ENCODE data around the gene WDR5.

WDR5 gene

GRCh38 chr9:134126373-134126772 is 9.5 kb upstream of the WDR5 start:
- ATAC-seq (replicated peaks) (no peak), DNase-seq (no peak)
- Mint-ChIP-seq H3K9me3 (no peaks in the 10 kb centered on the region), H3K4me1 (peaks cover 17 to 29% of the 10 kb centered on the region in 2 donors), H3K4me3 (no peak overlapping the region), H3K27me3 (peaks cover 0 to 10% of the 10 kb centered on the region in 2 donors), H3K36me3 (no peaks in the 10 kb centered on the region), H3K27ac (no peak overlapping the region)

DNA sequence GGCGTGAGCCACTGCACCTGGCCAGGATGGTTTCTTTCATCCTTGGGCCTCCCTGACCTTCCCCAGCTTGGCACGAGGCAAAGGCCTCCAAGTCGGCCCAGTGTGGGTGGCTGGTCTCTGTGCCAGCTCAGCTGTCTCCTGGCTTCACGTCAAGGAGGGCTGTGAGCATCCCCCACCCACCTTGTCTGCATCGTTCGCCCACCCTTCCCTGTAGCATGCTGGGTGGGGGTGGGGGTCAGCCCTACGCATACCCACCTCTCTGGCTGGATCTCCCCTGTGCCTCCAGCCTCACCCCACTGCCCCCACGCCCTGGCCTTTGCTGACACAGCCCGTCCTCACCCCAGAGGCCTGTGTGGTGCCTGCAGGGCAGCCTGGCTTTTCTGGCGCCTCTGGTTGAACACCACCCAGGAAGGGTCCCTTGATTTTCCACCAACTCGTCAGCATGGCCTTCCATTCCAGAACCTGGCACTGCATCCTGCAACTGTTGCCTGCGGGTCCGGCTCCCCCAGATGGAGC is 8.8 kb upstream of the WDR5 start:
- H3K27ac Mint-ChIP-seq, result no peak overlapping the region
- H3K36me3 Mint-ChIP-seq, result no peaks in the 10 kb centered on the region
- no peak overlapping the region for H3K4me3 Mint-ChIP-seq
- peaks cover 0 to 10% of the 10 kb centered on the region in 2 donors for H3K27me3 Mint-ChIP-seq
- H3K4me1 Mint-ChIP-seq, result peaks cover 17 to 29% of the 10 kb centered on the region in 2 donors
- DNase-seq, result no peak
- ATAC-seq (replicated peaks), result peak in 1 of 2 donors; percentile 31
- H3K9me3 Mint-ChIP-seq, result no peaks in the 10 kb centered on the region

DNA sequence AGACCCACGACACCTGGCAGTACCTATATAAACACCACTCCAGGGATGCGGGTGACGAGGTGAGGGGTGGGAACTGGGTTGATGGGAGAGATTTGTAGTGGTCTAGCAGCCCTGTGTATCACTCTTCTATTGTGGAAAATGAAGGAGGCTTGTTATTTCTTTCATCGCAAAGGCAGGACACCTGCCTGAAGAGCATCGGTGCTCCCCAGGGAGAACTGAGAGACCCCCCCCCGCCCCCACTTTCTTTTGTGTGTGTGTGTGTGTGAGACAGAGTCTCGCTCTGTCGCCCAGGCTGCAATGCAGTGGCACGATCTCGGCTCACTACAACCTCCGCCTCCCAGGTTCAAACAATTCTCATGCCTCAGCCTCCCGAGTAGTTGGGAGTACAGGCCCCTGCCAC is 8.3 kb upstream of the WDR5 start:
- peaks cover 17 to 30% of the 10 kb centered on the region in 2 donors for H3K4me1 Mint-ChIP-seq
- peaks cover 0 to 9% of the 10 kb centered on the region in 2 donors for H3K27me3 Mint-ChIP-seq
- H3K27ac Mint-ChIP-seq, result no peak overlapping the region
- H3K36me3 Mint-ChIP-seq, result no peaks in the 10 kb centered on the region
- H3K9me3 Mint-ChIP-seq, result no peaks in the 10 kb centered on the region
- peak; percentile 27 to 55 for ATAC-seq (replicated peaks)
- no peak overlapping the region for H3K4me3 Mint-ChIP-seq
- no peak for DNase-seq

GRCh38 chr9:134128727-134129679 is 6.9 kb upstream of the WDR5 start:
- H3K4me1 Mint-ChIP-seq, result peaks cover 16 to 31% of the 10 kb centered on the region in 2 donors
- no peak overlapping the region for H3K27ac Mint-ChIP-seq
- ATAC-seq (replicated peaks), result peak; percentile 16 to 43
- no peak overlapping the region for H3K4me3 Mint-ChIP-seq
- no peaks in the 10 kb centered on the region for H3K9me3 Mint-ChIP-seq
- H3K27me3 Mint-ChIP-seq, result peaks cover 0 to 5% of the 10 kb centered on the region in 2 donors
- no peaks in the 10 kb centered on the region for H3K36me3 Mint-ChIP-seq
- no peak for DNase-seq

DNA sequence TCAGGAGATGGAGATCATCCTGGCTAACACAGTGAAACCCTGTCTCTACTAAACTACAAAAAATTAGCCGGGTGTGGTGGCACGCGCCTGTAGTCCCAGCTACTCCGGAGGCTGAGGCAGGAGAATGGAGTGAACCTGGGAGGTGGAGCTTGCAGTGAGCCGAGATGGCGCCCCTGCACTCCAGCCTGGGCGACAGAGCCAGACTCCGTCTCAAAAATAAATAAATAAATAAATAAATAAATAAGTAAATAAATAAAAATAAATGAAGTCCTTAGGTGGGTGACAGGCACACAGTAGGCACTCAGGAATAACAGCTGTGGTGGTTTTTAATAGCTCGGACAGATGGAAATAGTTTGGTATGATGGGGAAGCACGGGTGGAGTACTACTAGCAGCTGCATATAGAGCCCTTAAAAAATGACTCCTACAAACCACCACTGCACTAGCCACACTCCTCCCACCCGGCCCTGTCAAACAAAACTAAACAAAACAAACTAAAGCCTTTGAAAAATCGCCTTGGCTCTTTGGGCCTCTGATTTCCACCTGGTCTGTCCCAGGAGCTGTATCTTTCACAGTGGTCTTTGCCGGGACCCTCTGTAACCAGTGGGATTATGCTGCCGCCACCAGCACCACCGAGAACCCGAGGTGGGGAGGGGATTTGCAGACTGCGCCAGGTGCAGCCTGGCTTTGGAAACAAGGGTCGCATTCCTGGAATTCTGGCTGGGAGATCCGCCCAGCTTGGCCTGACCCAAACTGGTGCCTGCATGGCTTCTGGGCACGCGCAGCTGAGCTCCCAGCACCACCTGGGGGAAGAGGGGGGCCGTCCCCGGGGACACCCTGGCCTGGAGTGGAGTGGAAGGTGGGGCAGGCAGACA is 5.1 kb upstream of the WDR5 start:
- Mint-ChIP-seq H3K27ac (no peak overlapping the region), H3K4me3 (no peak overlapping the region), H3K27me3 (peaks cover 0 to 5% of the 10 kb centered on the region in 2 donors), H3K4me1 (peaks cover 24 to 42% of the 10 kb centered on the region in 2 donors), H3K9me3 (no peaks in the 10 kb centered on the region), H3K36me3 (no peaks in the 10 kb centered on the region)
- ATAC-seq (replicated peaks) (no peak), DNase-seq (no peak)

DNA sequence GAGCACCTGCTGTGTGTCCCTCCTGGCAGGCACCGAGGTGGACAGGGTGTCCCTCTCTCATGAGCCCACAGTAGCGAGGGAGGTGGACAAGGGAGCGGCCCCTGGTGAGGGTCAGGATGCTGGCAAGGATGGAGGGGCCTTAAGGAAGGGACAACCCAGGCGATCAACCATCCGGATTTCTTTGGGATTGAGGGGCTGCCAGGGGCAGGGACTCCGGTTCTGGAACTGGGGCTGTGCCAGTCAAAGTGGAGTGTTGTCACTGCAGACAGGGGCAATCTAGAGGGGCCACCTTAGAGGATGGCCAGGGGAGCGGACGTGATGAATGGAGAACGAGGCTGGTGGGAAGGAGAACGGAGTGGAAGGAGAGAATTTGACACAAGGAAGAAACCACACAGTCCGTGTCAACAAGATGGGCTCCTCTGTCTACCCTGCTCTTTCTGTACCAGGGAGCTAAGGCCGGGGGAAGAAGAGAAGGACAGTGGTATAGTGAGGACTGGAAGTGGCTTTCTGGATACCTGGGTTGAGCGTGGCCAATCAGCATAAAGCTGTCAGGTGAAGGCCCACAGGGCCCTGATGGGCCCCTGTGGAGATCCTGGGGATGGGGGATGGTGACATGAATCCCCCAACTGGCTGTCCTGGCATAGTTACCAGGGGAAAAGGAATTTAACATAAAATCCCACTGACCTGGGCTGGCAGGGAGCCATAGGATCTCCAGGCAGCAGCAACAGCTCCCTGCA is 4.2 kb upstream of the WDR5 start:
- Mint-ChIP-seq H3K36me3 (peaks cover 0 to 3% of the 10 kb centered on the region in 2 donors), H3K27me3 (peaks cover 0 to 5% of the 10 kb centered on the region in 2 donors), H3K27ac (no peak overlapping the region), H3K4me1 (peaks cover 24 to 44% of the 10 kb centered on the region in 2 donors), H3K9me3 (no peaks in the 10 kb centered on the region), H3K4me3 (no peak overlapping the region)
- DNase-seq (no peak), ATAC-seq (replicated peaks) (no peak)

- ATAC-seq (replicated peaks) (no peak), DNase-seq (no peak)
- H3K9me3 Mint-ChIP-seq, result no peaks in the 10 kb centered on the region
- H3K36me3 Mint-ChIP-seq, result peaks cover 0 to 6% of the 10 kb centered on the region in 2 donors
- peaks cover 23 to 47% of the 10 kb centered on the region in 2 donors for H3K4me1 Mint-ChIP-seq
- peaks cover 0 to 5% of the 10 kb centered on the region in 2 donors for H3K27me3 Mint-ChIP-seq
- no peak overlapping the region for H3K4me3 Mint-ChIP-seq
- H3K27ac Mint-ChIP-seq, result peak overlapping the region; percentile 3
These were observed 3.5 kb upstream of the WDR5 start for GRCh38 chr9:134132208-134132870.

DNA sequence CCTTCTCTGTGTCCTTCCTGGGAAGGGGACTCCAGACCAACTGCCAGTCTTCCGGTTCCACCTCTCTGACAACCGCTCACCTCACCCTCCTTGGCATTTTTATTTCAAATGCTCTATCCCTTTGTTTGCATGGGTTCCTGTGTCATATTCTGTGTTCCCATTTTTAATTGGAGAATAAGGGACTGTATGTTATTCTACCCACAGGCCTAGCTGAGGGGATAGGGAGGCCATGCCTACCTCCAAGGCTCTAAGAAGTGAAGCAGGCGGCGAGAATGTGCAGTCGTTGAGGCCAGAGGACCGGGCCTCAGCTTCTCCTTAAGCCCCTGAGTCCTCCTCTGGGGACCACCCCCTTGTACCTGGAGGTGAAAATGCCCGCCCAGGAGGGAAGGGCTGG is 936 bp upstream of the WDR5 start:
- peak overlapping the region; percentile 96 for H3K27ac Mint-ChIP-seq

DNA sequence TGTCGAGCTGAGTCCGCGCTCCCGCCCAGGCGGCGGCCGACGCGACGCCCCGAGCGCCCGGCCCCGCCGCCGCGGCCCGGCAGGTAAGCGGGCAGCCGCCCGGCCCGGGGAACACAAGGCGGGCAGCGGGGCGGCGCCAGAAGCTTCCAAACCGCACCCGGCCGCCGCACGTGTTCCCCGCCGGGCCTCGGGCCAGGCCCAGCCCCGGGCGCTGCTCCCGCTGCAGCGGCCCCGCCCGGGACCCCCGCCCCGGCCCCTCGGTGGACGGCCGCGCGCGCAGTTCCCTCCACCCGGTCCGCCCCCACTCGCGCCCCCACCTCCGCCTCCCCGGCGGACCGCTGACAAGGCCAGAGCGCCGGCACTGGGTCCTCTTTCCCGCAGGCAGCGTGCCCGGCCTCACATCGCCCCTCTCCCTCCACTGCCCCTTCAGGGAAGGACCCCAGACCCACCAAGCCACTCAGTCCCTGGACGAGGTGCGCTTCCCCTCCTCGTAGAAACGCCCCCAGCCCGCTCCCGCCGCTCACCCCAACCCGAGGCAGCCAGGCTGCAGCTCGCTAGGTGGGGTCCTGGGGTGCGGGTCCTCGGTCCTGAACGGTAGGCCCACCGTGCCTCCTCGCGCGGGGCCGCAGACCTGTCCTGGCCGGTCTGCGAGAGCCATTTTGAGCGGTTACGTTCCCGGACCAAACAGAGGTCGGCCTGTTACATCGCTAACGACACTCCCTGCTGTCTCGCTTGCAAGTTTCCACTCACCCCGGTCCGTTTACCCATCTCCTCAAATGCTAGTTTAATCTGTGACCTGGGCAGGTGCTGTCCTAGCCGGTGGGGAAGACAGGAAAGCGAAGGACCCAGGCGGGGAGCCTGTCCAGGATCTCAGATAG is 475 bp downstream of the WDR5 start:
- H3K27me3 Mint-ChIP-seq, result no peaks in the 10 kb centered on the region
- peak overlapping the region; percentile 94 for H3K27ac Mint-ChIP-seq
- no peak for DNase-seq
- H3K4me3 Mint-ChIP-seq, result peak overlapping the region; percentile 93 to 96
- peak; percentile 29 to 30 for ATAC-seq (replicated peaks)
- peaks cover 28 to 52% of the 10 kb centered on the region in 2 donors for H3K4me1 Mint-ChIP-seq
- H3K9me3 Mint-ChIP-seq, result no peaks in the 10 kb centered on the region
- peaks cover 21 to 33% of the 10 kb centered on the region in 2 donors for H3K36me3 Mint-ChIP-seq

More for the DNA sequence above, 936 bp upstream of the WDR5 start:
- H3K9me3 Mint-ChIP-seq, result no peaks in the 10 kb centered on the region
- ATAC-seq (replicated peaks) (peak in 1 of 2 donors; percentile 25), DNase-seq (no peak)
- peaks cover 8 to 19% of the 10 kb centered on the region in 2 donors for H3K36me3 Mint-ChIP-seq
- no peaks in the 10 kb centered on the region for H3K27me3 Mint-ChIP-seq
- H3K4me1 Mint-ChIP-seq, result peaks cover 27 to 50% of the 10 kb centered on the region in 2 donors
- H3K4me3 Mint-ChIP-seq, result peak overlapping the region; percentile 93 to 94

DNA sequence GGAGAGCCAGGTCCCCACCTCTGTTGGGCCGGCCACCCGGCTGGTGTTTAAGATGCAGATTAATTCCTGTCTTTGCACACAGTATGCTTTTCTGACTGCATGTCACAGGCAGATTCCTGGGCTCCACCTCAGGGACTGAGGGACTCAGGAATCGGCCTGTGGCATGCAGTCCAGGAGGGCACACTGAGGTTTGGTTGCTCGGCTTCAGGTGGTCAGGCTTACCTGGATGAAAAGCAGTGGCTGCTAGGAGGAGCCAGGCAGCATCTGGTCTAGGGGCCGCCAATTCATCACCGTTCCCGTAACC is 1.1 kb downstream of the WDR5 start:
- Mint-ChIP-seq H3K4me3 (peak overlapping the region; percentile 93 to 96), H3K4me1 (peaks cover 28 to 52% of the 10 kb centered on the region in 2 donors), H3K27ac (peak overlapping the region; percentile 94), H3K27me3 (no peaks in the 10 kb centered on the region), H3K36me3 (peaks cover 25 to 39% of the 10 kb centered on the region in 2 donors), H3K9me3 (no peaks in the 10 kb centered on the region)
- ATAC-seq (replicated peaks) (no peak), DNase-seq (no peak)

- Mint-ChIP-seq H3K27ac (peak overlapping the region; percentile 4), H3K36me3 (peaks cover 34 to 50% of the 10 kb centered on the region in 2 donors), H3K4me1 (peaks cover 29 to 47% of the 10 kb centered on the region in 2 donors), H3K27me3 (no peaks in the 10 kb centered on the region), H3K4me3 (peak overlapping the region; percentile 44 to 68), H3K9me3 (no peaks in the 10 kb centered on the region)
- ATAC-seq (replicated peaks) (no peak), DNase-seq (no peak)
These were observed 2.4 kb downstream of the WDR5 start for GRCh38 chr9:134138292-134138691.

DNA sequence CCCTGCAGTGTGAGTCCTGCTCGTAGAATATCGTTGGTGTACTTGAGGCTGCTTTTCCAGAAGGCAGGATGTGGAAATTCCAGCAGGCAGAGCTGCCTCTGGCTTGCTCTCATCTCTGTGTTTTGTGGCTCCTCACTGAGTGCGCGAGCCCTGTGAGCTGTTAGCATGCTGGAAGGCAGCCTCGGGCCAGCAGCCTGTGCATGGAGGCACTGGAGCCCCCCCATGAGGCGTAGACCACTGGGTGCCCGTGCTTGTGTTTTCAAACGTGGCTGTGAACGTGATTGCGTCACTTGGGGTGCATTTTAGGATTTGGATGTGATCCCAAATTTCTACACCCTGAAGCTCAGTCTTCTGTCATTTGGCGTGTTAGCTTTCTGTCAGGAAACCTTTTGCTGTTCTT is 3.2 kb downstream of the WDR5 start:
- Mint-ChIP-seq H3K36me3 (peaks cover 34 to 50% of the 10 kb centered on the region in 2 donors), H3K27ac (no peak overlapping the region), H3K9me3 (no peaks in the 10 kb centered on the region), H3K4me3 (no peak overlapping the region), H3K27me3 (no peaks in the 10 kb centered on the region), H3K4me1 (peaks cover 29 to 44% of the 10 kb centered on the region in 2 donors)
- ATAC-seq (replicated peaks) (no peak), DNase-seq (no peak)

Data from stimulated activated naive B cell treated with anti-CD40 and anti-IgM and Interleukin-4, amounts not matched to agents 10 μg/mL and 1 μg/mL and 100 μg/mL, for 72 hours (primary cell).